ENCODE results near the gene GPS1.

Gene GPS1

DNA sequence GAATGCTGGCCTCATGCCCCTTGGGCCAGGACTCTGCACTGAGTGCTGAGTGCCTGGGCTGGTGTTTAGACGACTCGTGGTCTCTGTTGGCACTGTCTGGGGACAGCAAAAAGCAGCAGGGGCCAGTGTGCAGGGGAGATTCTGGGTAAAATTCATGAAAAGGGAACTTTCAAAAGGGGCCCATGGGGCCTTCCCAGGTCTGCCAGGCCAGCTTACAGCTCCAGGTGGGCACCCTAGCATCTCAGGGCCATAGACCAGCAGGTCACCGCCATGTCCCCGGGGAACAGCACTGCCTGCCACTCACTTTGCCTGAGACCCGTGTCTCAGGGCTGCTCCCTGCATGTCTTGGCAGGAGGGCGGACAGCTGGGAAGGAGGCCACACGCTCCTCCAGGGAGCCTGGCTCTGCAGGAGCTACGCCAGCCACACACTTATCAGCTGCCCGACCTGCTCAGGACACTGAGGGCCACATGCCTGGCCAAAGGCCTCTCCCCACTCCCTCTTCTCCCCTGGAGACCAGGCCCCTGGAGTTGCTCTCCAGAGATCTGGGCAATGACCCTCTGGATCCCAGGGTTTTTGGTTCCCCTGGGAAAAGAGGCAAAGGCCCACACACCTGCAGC, 55.1 kb downstream of the GPS1 start:
- Histone ChIP-seq H3K36me3 (ENCODE audit: control insufficient read depth in 1 of 2, insufficient read depth in 2 of 2, low read length in 2 of 2) (no peaks in the 10 kb centered on the region), H3K9ac (ENCODE audit: low read length) (no peak overlapping the region), H2BK5ac (ENCODE audit: low read depth, low read length, poor library complexity) (no peak overlapping the region), H2BK12ac (ENCODE audit: low read length) (no peak overlapping the region), H2AK5ac (ENCODE audit: low read length) (no peak overlapping the region), H3K18ac (ENCODE audit: low read length) (no peak overlapping the region), H3K4ac (ENCODE audit: low read depth, low read length) (no peak overlapping the region), H3K4me2 (ENCODE audit: low read length) (peak overlapping the region; percentile 7), H3K23ac (ENCODE audit: low read length) (no peak overlapping the region), H3K27ac (ENCODE audit: low read depth, low read length) (no peak overlapping the region), H3K14ac (ENCODE audit: low read length) (no peak overlapping the region), H3K4me1 (ENCODE audit: control insufficient read depth in 1 of 2, insufficient read depth in 2 of 2, low read length in 2 of 2) (peaks cover 37 to 43% of the 10 kb centered on the region in 2 experiments), H4K8ac (ENCODE audit: low read depth, low read length) (no peak overlapping the region), H3K9me3 (ENCODE audit: insufficient read depth, low read depth, low read length) (no peaks in the 10 kb centered on the region), H4K91ac (ENCODE audit: low read depth, low read length) (no peak overlapping the region), H2AFZ (ENCODE audit: insufficient read depth, low read length, poor library complexity) (no peak overlapping the region), H3K4me3 (ENCODE audit: low read depth, low read length) (no peak overlapping the region), H4K12ac (ENCODE audit: low read depth, low read length) (no peak overlapping the region), H3K79me1 (ENCODE audit: low read length) (peaks cover 16% of the 10 kb centered on the region), H3K27me3 (ENCODE audit: insufficient read depth, low read length) (no peaks in the 10 kb centered on the region), H2BK120ac (ENCODE audit: insufficient read depth, low read length, poor library complexity) (no peak overlapping the region), H3K79me2 (ENCODE audit: control insufficient read depth, insufficient read depth, low read length, poor library complexity) (no peaks in the 10 kb centered on the region)
- DNase-seq: no peak
- no CpG with 5 or more reads among the region's 9 CpGs for WGBS (ENCODE audit: extremely low coverage, insufficient coverage, insufficient read length)
